Measurements from ENCODE around the gene SLC9A6.
"Not testable (repeated sequence)": the region's sequence is repeated elsewhere in the genome, so short reads cannot be mapped to it uniquely, and the experiment has no call there.

SLC9A6 gene

GRCh38 chrX:136080766-136081165 lies 95.5 kb downstream of the SLC9A6 start:
- TF ChIP-seq EZH2 (IDR thresholded peaks at IDR 0.05) (no peak), FOXP2 (optimal IDR thresholded peaks at IDR 0.05; ENCODE audit: control extremely low read depth, extremely low read length, insufficient read depth) (no peak), POLR2AphosphoS5 (IDR thresholded peaks at IDR 0.05; ENCODE audit: borderline replicate concordance, low read depth, low read length) (no peak)
- DNase-seq (ENCODE audit: low read depth, low spot score) = no peak
- Histone ChIP-seq H3K9me3 (ENCODE audit: low read depth, low read length) (no peaks in the 10 kb centered on the region), H3K36me3 (ENCODE audit: insufficient read depth, low read length) (no peaks in the 10 kb centered on the region), H3K4me3 (no peak overlapping the region), H3K9ac (ENCODE audit: insufficient read length) (no peak overlapping the region), H3K27ac (no peak overlapping the region)

GRCh38 chrX:136086521-136086920 lies 101.3 kb downstream of the SLC9A6 start:
- H3K9me3 ChIP-seq (ENCODE audit: low read depth, low read length) = no peaks in the 10 kb centered on the region
- no peak overlapping the region for H3K9ac ChIP-seq (ENCODE audit: insufficient read length)
- DNase-seq (ENCODE audit: low read depth, low spot score) = no peak
- TF ChIP-seq POLR2AphosphoS5 (IDR thresholded peaks at IDR 0.05; ENCODE audit: borderline replicate concordance, low read depth, low read length) (no peak), FOXP2 (optimal IDR thresholded peaks at IDR 0.05; ENCODE audit: control extremely low read depth, extremely low read length, insufficient read depth) (no peak), EZH2 (IDR thresholded peaks at IDR 0.05) (no peak)
- no peak overlapping the region for H3K4me3 ChIP-seq
- no peaks in the 10 kb centered on the region for H3K36me3 ChIP-seq (ENCODE audit: insufficient read depth, low read length)
- no peak overlapping the region for H3K27ac ChIP-seq

- H3K27ac ChIP-seq; H3K9ac ChIP-seq (ENCODE audit: insufficient read length); H3K9me3 ChIP-seq (ENCODE audit: low read depth, low read length); H3K4me3 ChIP-seq; DNase-seq (ENCODE audit: low read depth, low spot score); H3K36me3 ChIP-seq (ENCODE audit: insufficient read depth, low read length): not testable (repeated sequence)
These were observed 106.7 kb downstream of the SLC9A6 start for GRCh38 chrX:136091898-136092297.

- Histone ChIP-seq H3K4me3 (no peak overlapping the region), H3K36me3 (ENCODE audit: insufficient read depth, low read length) (no peaks in the 10 kb centered on the region)
- TF ChIP-seq FOXP2 (optimal IDR thresholded peaks at IDR 0.05; ENCODE audit: control extremely low read depth, extremely low read length, insufficient read depth) = no peak
- no peak for TF ChIP-seq POLR2AphosphoS5 (IDR thresholded peaks at IDR 0.05; ENCODE audit: borderline replicate concordance, low read depth, low read length)
- TF ChIP-seq EZH2 (IDR thresholded peaks at IDR 0.05) = no peak
These were observed 109.7 kb downstream of the SLC9A6 start for GRCh38 chrX:136094962-136095361.

More at GRCh38 chrX:136094962-136095361, 109.7 kb downstream of the SLC9A6 start:
- H3K9ac ChIP-seq (ENCODE audit: insufficient read length) = no peak overlapping the region
- H3K9me3 ChIP-seq (ENCODE audit: low read depth, low read length) = no peaks in the 10 kb centered on the region
- DNase-seq (ENCODE audit: low read depth, low spot score) = no peak
- no peak overlapping the region for H3K27ac ChIP-seq

Measured in SK-N-MC (cell line).